Measurements from ENCODE around the gene HECW1.

GRCh38 chr7:43137811-43138210 is 25.4 kb downstream of the HECW1 start:
- TF ChIP-seq CTCF (conservative IDR thresholded peaks at IDR 0.05) (no peak), EZH2 (IDR thresholded peaks at IDR 0.05; ENCODE audit: low read depth) (no peak)

Data from PC-9 (cell line).